ENCODE measurements around the gene DDI1.

GRCh38 chr11:104075706-104076105 lies 39.3 kb downstream of the DDI1 start:
- TF ChIP-seq, protein P1, sequence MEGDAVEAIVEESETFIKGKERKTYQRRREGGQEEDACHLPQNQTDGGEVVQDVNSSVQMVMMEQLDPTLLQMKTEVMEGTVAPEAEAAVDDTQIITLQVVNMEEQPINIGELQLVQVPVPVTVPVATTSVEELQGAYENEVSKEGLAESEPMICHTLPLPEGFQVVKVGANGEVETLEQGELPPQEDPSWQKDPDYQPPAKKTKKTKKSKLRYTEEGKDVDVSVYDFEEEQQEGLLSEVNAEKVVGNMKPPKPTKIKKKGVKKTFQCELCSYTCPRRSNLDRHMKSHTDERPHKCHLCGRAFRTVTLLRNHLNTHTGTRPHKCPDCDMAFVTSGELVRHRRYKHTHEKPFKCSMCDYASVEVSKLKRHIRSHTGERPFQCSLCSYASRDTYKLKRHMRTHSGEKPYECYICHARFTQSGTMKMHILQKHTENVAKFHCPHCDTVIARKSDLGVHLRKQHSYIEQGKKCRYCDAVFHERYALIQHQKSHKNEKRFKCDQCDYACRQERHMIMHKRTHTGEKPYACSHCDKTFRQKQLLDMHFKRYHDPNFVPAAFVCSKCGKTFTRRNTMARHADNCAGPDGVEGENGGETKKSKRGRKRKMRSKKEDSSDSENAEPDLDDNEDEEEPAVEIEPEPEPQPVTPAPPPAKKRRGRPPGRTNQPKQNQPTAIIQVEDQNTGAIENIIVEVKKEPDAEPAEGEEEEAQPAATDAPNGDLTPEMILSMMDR (IDR thresholded peaks at IDR 0.05 in 2 of 3, conservative IDR thresholded peaks at IDR 0.05 in 1 of 3; ENCODE audit: borderline replicate concordance in 1 of 3, insufficient read depth in 1 of 3, low read depth in 2 of 3, low read length in 2 of 3): no peak
- TF ChIP-seq JUND (IDR thresholded peaks at IDR 0.05) (no peak), POLR2A (IDR thresholded peaks at IDR 0.05; ENCODE audit: borderline replicate concordance, extremely low read depth, insufficient read depth, insufficient read length) (no peak), SRF (IDR thresholded peaks at IDR 0.05; ENCODE audit: low read depth) (no peak), TCF7L2 (IDR thresholded peaks at IDR 0.05; ENCODE audit: borderline replicate concordance, extremely low read depth, insufficient read depth, insufficient read length) (no peak), EGR1 (IDR thresholded peaks at IDR 0.05; ENCODE audit: low read depth) (no peak)
- TF ChIP-seq, protein P2, sequence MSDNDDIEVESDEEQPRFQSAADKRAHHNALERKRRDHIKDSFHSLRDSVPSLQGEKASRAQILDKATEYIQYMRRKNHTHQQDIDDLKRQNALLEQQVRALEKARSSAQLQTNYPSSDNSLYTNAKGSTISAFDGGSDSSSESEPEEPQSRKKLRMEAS (IDR thresholded peaks at IDR 0.05): no peak

Data from HCT116 (cell line).